Activated B cell treated with CpG ODN at 0.5 μM for 24 hours (primary cell): Measurements from ENCODE around the gene S100Z. TPM values are rescaled to one million over a fixed set of nuclear protein-coding genes. Genes with fewer than 3 reads are reported as not detected.

ENCODE experiments used
- ATAC-seq: fragments of 200-7000 bp; cut with Tn5 transposase; one replicate; pipeline ENCODE4 v1.10.0; 2021; ENCODE audit warnings: low read depth, mild to moderate bottlenecking, moderate library complexity
- CTCF ChIA-PET: fragments of 350-600 bp; sonication (Branson Sonifier 250); formaldehyde crosslinking; loops from one replicate; lab custom pipeline; 2021; ENCODE audit warnings: antibody characterized with exemption; lab: Charles Lee
- POLR2A ChIA-PET: fragments of 350-600 bp; sonication (Branson Sonifier 250); formaldehyde crosslinking; loops from one replicate; lab custom pipeline; 2021; ENCODE audit warnings: antibody characterized with exemption; lab: Charles Lee
- DNase-seq: peaks from one replicate; pipeline ENCODE4 v3.0.0; 2022
- H3K27ac Mint-ChIP-seq: one replicate; pipeline ENCODE4 v1.8.0; 2020; ENCODE audit warnings: mixed read lengths
- H3K27me3 Mint-ChIP-seq: one replicate; pipeline ENCODE4 v1.8.0; 2021; ENCODE audit warnings: mixed read lengths
- H3K36me3 Mint-ChIP-seq: one replicate; pipeline ENCODE4 v1.8.0; 2021; ENCODE audit warnings: low read depth, mixed read lengths
- H3K4me1 Mint-ChIP-seq: one replicate; pipeline ENCODE4 v1.8.0; 2021; ENCODE audit warnings: mixed read lengths
- H3K4me3 Mint-ChIP-seq: one replicate; pipeline ENCODE4 v1.8.0; 2020; ENCODE audit warnings: mild to moderate bottlenecking, mixed read lengths
- H3K9me3 Mint-ChIP-seq: one replicate; pipeline ENCODE4 v1.8.0; 2020; ENCODE audit warnings: mixed read lengths
- intact Hi-C: fragments of 100-400 bp; cut with micrococcal nuclease; formaldehyde crosslinking; loops from one replicate; pipeline ENCODE4 v1.15.1; 2024
- total RNA-seq: library from RNA; stranded (reverse); gene quantifications from 2 replicates; pipeline ENCODE4 v1.2.3, GENCODE V29; 2022
- TF ChIP-seq, protein P1 (sequence below): fragments of 200-600 bp; IDR thresholded peaks from one replicate; pipeline ENCODE4 v1.8.0; 2022; ENCODE audit warnings: antibody characterized with exemption, mild to moderate bottlenecking

S100Z gene
- total RNA-seq, 1 donor from 2014 or later: not detected

DNA sequence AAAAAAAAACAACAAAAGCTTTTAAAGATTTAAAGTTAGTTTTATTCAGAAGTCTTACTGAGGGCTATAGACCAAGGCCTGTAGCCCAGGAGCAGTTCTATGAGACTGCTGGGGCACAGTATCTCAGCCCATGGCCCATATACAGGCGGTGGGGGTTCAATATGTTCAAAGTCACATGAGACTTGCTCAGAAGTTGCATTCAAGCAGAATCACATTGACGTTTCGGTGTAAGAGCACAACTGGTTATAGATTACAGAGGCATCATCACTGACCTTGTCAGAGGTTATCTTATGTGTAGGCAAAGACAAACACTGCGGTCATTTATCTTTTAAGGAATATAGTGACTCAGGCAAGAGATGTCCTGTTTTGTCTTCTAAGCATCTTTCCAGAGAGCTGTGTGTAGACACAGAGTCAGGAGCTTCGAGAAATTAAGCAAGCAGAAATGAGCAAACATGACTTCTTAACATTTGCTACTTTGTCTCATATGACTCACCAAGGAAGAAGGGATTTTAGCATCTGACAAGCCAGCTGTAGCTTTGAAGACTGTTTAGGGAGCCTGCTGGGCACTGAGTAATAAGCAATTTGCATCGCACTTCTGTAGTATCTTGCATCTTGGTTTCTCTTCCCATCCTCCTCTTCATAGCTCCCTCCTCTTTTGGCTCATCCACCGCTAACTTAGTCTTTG is 43.9 kb upstream of the S100Z start:
- intact Hi-C loops: no loop called here
- Mint-ChIP-seq H3K4me1 (no peaks in the 10 kb centered on the region), H3K36me3 (no peaks in the 10 kb centered on the region), H3K27ac (no peak overlapping the region), H3K27me3 (peaks cover 17% of the 10 kb centered on the region), H3K9me3 (peaks cover under 1% of the 10 kb centered on the region), H3K4me3 (no peak overlapping the region)
- POLR2A ChIA-PET: no interaction called here
- TF ChIP-seq, protein P1, sequence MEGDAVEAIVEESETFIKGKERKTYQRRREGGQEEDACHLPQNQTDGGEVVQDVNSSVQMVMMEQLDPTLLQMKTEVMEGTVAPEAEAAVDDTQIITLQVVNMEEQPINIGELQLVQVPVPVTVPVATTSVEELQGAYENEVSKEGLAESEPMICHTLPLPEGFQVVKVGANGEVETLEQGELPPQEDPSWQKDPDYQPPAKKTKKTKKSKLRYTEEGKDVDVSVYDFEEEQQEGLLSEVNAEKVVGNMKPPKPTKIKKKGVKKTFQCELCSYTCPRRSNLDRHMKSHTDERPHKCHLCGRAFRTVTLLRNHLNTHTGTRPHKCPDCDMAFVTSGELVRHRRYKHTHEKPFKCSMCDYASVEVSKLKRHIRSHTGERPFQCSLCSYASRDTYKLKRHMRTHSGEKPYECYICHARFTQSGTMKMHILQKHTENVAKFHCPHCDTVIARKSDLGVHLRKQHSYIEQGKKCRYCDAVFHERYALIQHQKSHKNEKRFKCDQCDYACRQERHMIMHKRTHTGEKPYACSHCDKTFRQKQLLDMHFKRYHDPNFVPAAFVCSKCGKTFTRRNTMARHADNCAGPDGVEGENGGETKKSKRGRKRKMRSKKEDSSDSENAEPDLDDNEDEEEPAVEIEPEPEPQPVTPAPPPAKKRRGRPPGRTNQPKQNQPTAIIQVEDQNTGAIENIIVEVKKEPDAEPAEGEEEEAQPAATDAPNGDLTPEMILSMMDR: no peak
- no peak for ATAC-seq
- CTCF ChIA-PET: no interaction called here
- DNase-seq: no peak

- no peaks in the 10 kb centered on the region for H3K36me3 Mint-ChIP-seq
- H3K4me3 Mint-ChIP-seq: no peak overlapping the region
- H3K27ac Mint-ChIP-seq: no peak overlapping the region
- no peaks in the 10 kb centered on the region for H3K4me1 Mint-ChIP-seq
- H3K9me3 Mint-ChIP-seq: peaks cover 5% of the 10 kb centered on the region
- intact Hi-C loops: no loop called here
- DNase-seq (no peak), ATAC-seq (no peak)
- TF ChIP-seq, protein P1: no peak
- ChIA-PET CTCF (no interaction called here), POLR2A (no interaction called here)
- peaks cover 11% of the 10 kb centered on the region for H3K27me3 Mint-ChIP-seq
Observed at GRCh38 chr5:76807296-76807695, 42.5 kb upstream of the S100Z start.

DNA sequence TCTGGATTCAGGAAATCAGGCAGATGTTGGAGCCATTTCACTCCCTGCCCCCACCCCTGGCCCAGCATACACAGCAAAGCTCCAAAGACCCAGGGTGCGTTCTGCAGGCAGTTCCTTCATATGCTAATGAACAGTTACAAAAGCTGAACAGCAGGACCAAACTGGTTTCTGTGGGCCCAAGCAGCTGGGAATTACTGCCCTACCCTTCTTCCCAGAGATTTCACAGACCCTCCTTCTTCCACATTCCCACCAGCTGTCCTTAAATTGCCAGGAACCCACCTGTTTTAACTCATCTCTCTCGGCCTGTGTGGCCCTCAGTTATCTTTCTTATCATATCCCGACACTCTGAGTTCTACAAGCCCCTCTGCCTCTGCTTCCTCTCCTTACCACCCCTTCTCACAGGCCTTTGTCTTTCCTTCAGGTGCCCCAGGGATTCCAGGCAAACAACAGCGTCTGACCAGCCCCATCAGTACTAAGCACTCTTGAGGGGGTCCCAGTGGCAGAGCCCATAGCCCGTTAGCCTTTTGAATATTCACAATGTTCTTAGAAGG is 41.6 kb upstream of the S100Z start:
- intact Hi-C loops: no loop called here
- ChIA-PET CTCF (no interaction called here), POLR2A (no interaction called here)
- Mint-ChIP-seq H3K4me3 (no peak overlapping the region), H3K27ac (no peak overlapping the region), H3K27me3 (peaks cover 8% of the 10 kb centered on the region), H3K4me1 (no peaks in the 10 kb centered on the region), H3K36me3 (no peaks in the 10 kb centered on the region), H3K9me3 (peaks cover 5% of the 10 kb centered on the region)
- TF ChIP-seq, protein P1: no peak
- DNase-seq: no peak
- no peak for ATAC-seq

DNA sequence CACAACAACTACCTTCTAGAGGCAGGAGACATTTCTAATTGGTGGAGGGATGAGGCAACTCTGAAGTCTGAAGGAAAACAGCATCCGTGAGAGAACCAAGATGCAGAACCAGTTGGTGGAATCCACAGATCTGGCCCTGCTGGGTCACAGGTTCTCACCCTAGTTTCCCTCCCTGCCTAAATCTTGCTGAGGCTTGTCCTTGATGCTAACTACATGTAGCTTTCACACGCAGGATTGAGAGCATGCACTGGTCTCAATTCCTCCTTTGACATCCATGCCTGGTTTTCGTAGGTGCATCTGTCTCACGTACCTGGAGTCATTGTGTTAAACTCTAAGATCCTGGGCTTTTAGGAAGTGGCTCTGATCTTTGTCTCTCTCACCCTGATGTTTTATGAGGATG is 40.7 kb upstream of the S100Z start:
- ATAC-seq (no peak), DNase-seq (no peak)
- no peaks in the 10 kb centered on the region for H3K36me3 Mint-ChIP-seq
- no peak overlapping the region for H3K4me3 Mint-ChIP-seq
- H3K27me3 Mint-ChIP-seq: peaks cover 7% of the 10 kb centered on the region
- no peaks in the 10 kb centered on the region for H3K4me1 Mint-ChIP-seq
- peaks cover 5% of the 10 kb centered on the region for H3K9me3 Mint-ChIP-seq
- ChIA-PET POLR2A (no interaction called here), CTCF (no interaction called here)
- intact Hi-C loops: no loop called here
- H3K27ac Mint-ChIP-seq: no peak overlapping the region
- TF ChIP-seq, protein P1: no peak

DNA sequence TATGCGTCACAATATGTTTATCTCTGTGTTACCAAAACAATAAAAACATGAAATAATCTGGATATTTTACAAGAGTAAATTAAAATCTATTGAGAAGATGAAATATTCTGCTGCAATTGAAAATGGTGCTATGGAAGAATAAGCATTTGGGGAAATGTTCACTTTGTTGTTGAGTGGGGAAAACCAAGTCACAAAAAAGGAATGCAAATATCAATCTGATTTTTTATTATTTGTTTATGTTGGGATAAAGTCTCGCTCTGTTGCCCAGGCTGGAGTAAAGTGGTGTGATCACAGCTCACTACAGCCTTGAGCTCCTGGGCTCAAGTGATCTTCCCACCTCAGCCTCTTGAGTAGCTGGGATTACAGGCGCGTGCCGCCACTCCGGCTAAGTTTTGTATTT is 39.6 kb upstream of the S100Z start:
- ATAC-seq: no peak

More for the DNA sequence above, 39.6 kb upstream of the S100Z start:
- no peaks in the 10 kb centered on the region for H3K36me3 Mint-ChIP-seq
- no peak for DNase-seq
- intact Hi-C loops: no loop called here
- H3K27me3 Mint-ChIP-seq: peaks cover 8% of the 10 kb centered on the region
- ChIA-PET CTCF (no interaction called here), POLR2A (no interaction called here)
- no peak overlapping the region for H3K27ac Mint-ChIP-seq
- no peaks in the 10 kb centered on the region for H3K4me1 Mint-ChIP-seq
- peaks cover 5% of the 10 kb centered on the region for H3K9me3 Mint-ChIP-seq
- TF ChIP-seq, protein P1: no peak
- no peak overlapping the region for H3K4me3 Mint-ChIP-seq
